Tibial nerve (tissue), 3 donors: ENCODE results near the gene DDX1.

Source experiments
- CTCF ChIP-seq, 5 experiments: fragments of 200-600 bp in 3 of 5; fragments of 450-650 bp in 2 of 5; sonication (generic) in 3 of 5; IDR thresholded peaks; one replicate each; pipeline ENCODE4 v1.5.1; 2016 to 2019; ENCODE audit warnings: antibody characterized with exemption in 5 of 5, mild to moderate bottlenecking in 3 of 5, moderate library complexity in 2 of 5
- POLR2A ChIP-seq, 2 donors: fragments of 450-650 bp; IDR thresholded peaks; one replicate each; pipeline ENCODE4 v1.6.1; 2017; ENCODE audit warnings: antibody characterized with exemption in 2 of 2, mild to moderate bottlenecking in 2 of 2, moderate library complexity in 2 of 2

GRCh38 chr2:15584316-15584715 lies 7.4 kb upstream of the DDX1 start:
- TF ChIP-seq POLR2A (IDR thresholded peaks at IDR 0.05) (no peak), CTCF (IDR thresholded peaks at IDR 0.05) (no peak)
